Fibroblast of villous mesenchyme (primary cell): ENCODE data around the gene FNDC1. TPM values are rescaled to one million over a fixed set of nuclear protein-coding genes. Genes with fewer than 3 reads are reported as not detected.

ENCODE experiments used
- DNase-seq: peaks from one replicate; pipeline ENCODE4 v3.0.0-alpha.2; 2010; ENCODE audit warnings: low read depth
- H3K4me3 ChIP-seq: 2 replicates; pipeline ENCODE4 v1.5.1; 2011; ENCODE audit warnings: low read depth, mild to moderate bottlenecking, low read length
- CTCF ChIP-seq: IDR thresholded peaks from 2 replicates; pipeline ENCODE4 v1.5.1; 2012; ENCODE audit warnings: low read depth, mild to moderate bottlenecking, low read length; ENCODE audit not compliant: insufficient read depth
- total RNA-seq: library from RNA; depleted of rRNA; stranded (reverse); fragments of >200 nt; gene quantifications from 2 replicates; pipeline ENCODE4 v1.2.3, GENCODE V29; 2012

Gene FNDC1
- total RNA-seq, 1 donor: under 0.01 TPM

- no peak for DNase-seq
Observed at GRCh38 chr6:159238920-159239558, 69.8 kb downstream of the FNDC1 start.

GRCh38 chr6:159249128-159249527, 79.9 kb downstream of the FNDC1 start:
- no peak overlapping the region for H3K4me3 ChIP-seq
- TF ChIP-seq CTCF: no peak
- no peak for DNase-seq

More at GRCh38 chr6:159238920-159239558, 69.8 kb downstream of the FNDC1 start:
- no peak overlapping the region for H3K4me3 ChIP-seq
- no peak for TF ChIP-seq CTCF

GRCh38 chr6:159249752-159250151, 80.6 kb downstream of the FNDC1 start:
- no peak overlapping the region for H3K4me3 ChIP-seq
- TF ChIP-seq CTCF: no peak
- no peak for DNase-seq

GRCh38 chr6:159250633-159251032, 81.4 kb downstream of the FNDC1 start:
- DNase-seq: no peak
- no peak overlapping the region for H3K4me3 ChIP-seq
- TF ChIP-seq CTCF: no peak

GRCh38 chr6:159252955-159253508, 83.8 kb downstream of the FNDC1 start:
- TF ChIP-seq CTCF: peak; percentile 69
- peak; percentile 66 for DNase-seq
- peak overlapping the region; percentile 36 for H3K4me3 ChIP-seq

- TF ChIP-seq CTCF: no peak
- no peak overlapping the region for H3K4me3 ChIP-seq
- DNase-seq: peak; percentile 22
Observed at GRCh38 chr6:159254186-159254585, 85.0 kb downstream of the FNDC1 start.
